Prostate gland (tissue), 2 donors: ENCODE results near the gene RTTN. TPM values are rescaled to one million over a fixed set of nuclear protein-coding genes. Genes with fewer than 3 reads are reported as not detected.
"Not testable (repeated sequence)": the region's sequence is repeated elsewhere in the genome, so short reads cannot be mapped to it uniquely, and the experiment has no call there.

Experiments used
- DNase-seq: peaks from one replicate; pipeline ENCODE4 v3.0.0-alpha.2; 2019; ENCODE audit warnings: low spot score
- H3K27ac ChIP-seq, 2 donors: fragments of 200-600 bp; sonication (generic); 2 replicates each; pipeline ENCODE4 v1.5.1; 2017 to 2019
- H3K27me3 ChIP-seq: fragments of 200-600 bp; sonication (generic); replicated peaks from 2 replicates; pipeline ENCODE4 v1.5.1; 2019; ENCODE audit not compliant: insufficient read depth
- H3K36me3 ChIP-seq, 2 donors: fragments of 200-600 bp; sonication (generic); 1 replicate in 1 of 2; 2 replicates in 1 of 2; pipeline versions ENCODE4 v1.5.1 to v1.8.1; 2017 to 2019
- H3K4me1 ChIP-seq: fragments of 200-600 bp; sonication (generic); replicated peaks from 2 replicates; pipeline ENCODE4 v1.5.1; 2019
- H3K4me3 ChIP-seq, 2 donors: fragments of 200-600 bp; sonication (generic); 2 replicates each; pipeline ENCODE4 v1.5.1; 2017 to 2019
- H3K9me3 ChIP-seq: fragments of 200-600 bp; sonication (generic); 2 replicates; pipeline ENCODE4 v1.5.1; 2017
- CTCF ChIP-seq, 4 experiments: fragments of 200-600 bp in 2 of 4; fragments of 450-650 bp in 2 of 4; sonication (generic) in 2 of 4; IDR thresholded peaks; 1 replicate in 3 of 4; 2 replicates in 1 of 4; pipeline ENCODE4 v1.5.1; 2016 to 2019; ENCODE audit warnings: antibody characterized with exemption in 4 of 4, mild to moderate bottlenecking in 2 of 4, moderate library complexity in 2 of 4
- POLR2A ChIP-seq: fragments of 450-650 bp; IDR thresholded peaks from one replicate; pipeline ENCODE4 v1.6.1; 2016; ENCODE audit warnings: antibody characterized with exemption, mild to moderate bottlenecking
- POLR2AphosphoS5 ChIP-seq: sonication (generic); formaldehyde crosslinking; IDR thresholded peaks from one replicate; pipeline ENCODE4 v1.6.1; 2017; ENCODE audit warnings: antibody characterized with exemption
- WGBS: methylation state at CpG from one replicate; pipeline ENCODE4 v1.1.5; 2018; 5-methylcytosine and 5-hydroxymethylcytosine counted together
- intact Hi-C: fragments of 100-400 bp; cut with DNase I; formaldehyde crosslinking; loops from one replicate; pipeline ENCODE4 v1.14.2; 2022
- total RNA-seq, 2 donors: library from RNA; depleted of rRNA; stranded (reverse); fragments of >200 nt; gene quantifications; one replicate each; pipeline ENCODE4 v1.1.0, GENCODE V29; 2016

Gene RTTN
- total RNA-seq, 2 donors from 2014 or later: 8.4 to 21.5 TPM

GRCh38 chr18:69980509-69980908, 225.0 kb downstream of the RTTN start:
- TF ChIP-seq POLR2AphosphoS5 (no peak), POLR2A (no peak), CTCF (IDR thresholded peaks at IDR 0.05) (no peak)
- intact Hi-C loops: no loop called here
- Histone ChIP-seq H3K4me3 (no peak overlapping the region), H3K27ac (no peak overlapping the region), H3K27me3 (no peaks in the 10 kb centered on the region), H3K9me3 (no peaks in the 10 kb centered on the region), H3K4me1 (no peaks in the 10 kb centered on the region), H3K36me3 (no peaks in the 10 kb centered on the region)
- DNase-seq: no peak
- 78% methylated on average over 4 of the region's 4 CpGs for WGBS

GRCh38 chr18:69978732-69979715, 226.5 kb downstream of the RTTN start:
- DNase-seq: no peak
- 87% methylated on average over 13 of the region's 13 CpGs for WGBS
- Histone ChIP-seq H3K27ac (no peak overlapping the region), H3K9me3 (no peaks in the 10 kb centered on the region), H3K36me3 (no peaks in the 10 kb centered on the region), H3K4me1 (no peaks in the 10 kb centered on the region), H3K27me3 (no peaks in the 10 kb centered on the region), H3K4me3 (no peak overlapping the region)
- intact Hi-C loops: no loop called here
- TF ChIP-seq CTCF (IDR thresholded peaks at IDR 0.05): no peak

GRCh38 chr18:69975294-69975693, 230.2 kb downstream of the RTTN start:
- H3K4me1 ChIP-seq, H3K9me3 ChIP-seq, H3K36me3 ChIP-seq, DNase-seq, H3K27ac ChIP-seq, H3K4me3 ChIP-seq, H3K27me3 ChIP-seq, intact Hi-C loops: not testable (repeated sequence)
- WGBS: 97% methylated on average over 4 of the region's 4 CpGs

- TF ChIP-seq POLR2AphosphoS5: no peak
- no peak overlapping the region for H3K4me3 ChIP-seq
- intact Hi-C loops: no loop called here
- H3K4me1 ChIP-seq: no peaks in the 10 kb centered on the region
- no peaks in the 10 kb centered on the region for H3K36me3 ChIP-seq
- no peaks in the 10 kb centered on the region for H3K9me3 ChIP-seq
- H3K27ac ChIP-seq: no peak overlapping the region
- H3K27me3 ChIP-seq: no peaks in the 10 kb centered on the region
- 44% methylated on average over 1 of the region's 1 CpG for WGBS
- no peak for DNase-seq
Observed at GRCh38 chr18:69974365-69974764, 231.1 kb downstream of the RTTN start.

- 82% methylated on average over 2 of the region's 2 CpGs for WGBS
- H3K27me3 ChIP-seq: no peaks in the 10 kb centered on the region
- intact Hi-C loops: no loop called here
- DNase-seq: no peak
- H3K4me3 ChIP-seq: no peak overlapping the region
- no peaks in the 10 kb centered on the region for H3K9me3 ChIP-seq
- H3K4me1 ChIP-seq: no peaks in the 10 kb centered on the region
- H3K27ac ChIP-seq: no peak overlapping the region
- no peaks in the 10 kb centered on the region for H3K36me3 ChIP-seq
- TF ChIP-seq POLR2A: no peak
- no peak for TF ChIP-seq CTCF (IDR thresholded peaks at IDR 0.05)
Observed at GRCh38 chr18:69969491-69969890, 236.0 kb downstream of the RTTN start.

GRCh38 chr18:69968039-69968438, 237.4 kb downstream of the RTTN start:
- Histone ChIP-seq H3K4me1 (no peaks in the 10 kb centered on the region), H3K9me3 (no peaks in the 10 kb centered on the region), H3K4me3 (no peak overlapping the region), H3K27ac (no peak overlapping the region), H3K27me3 (no peaks in the 10 kb centered on the region), H3K36me3 (no peaks in the 10 kb centered on the region)
- WGBS: 92% methylated on average over 8 of the region's 8 CpGs
- no peak for DNase-seq
- TF ChIP-seq POLR2A (no peak), CTCF (IDR thresholded peaks at IDR 0.05) (no peak)
- intact Hi-C loops: no loop called here
